GM23338 (cell line): ENCODE results near the gene RNF31. TPM values are rescaled to one million over a fixed set of nuclear protein-coding genes. Genes with fewer than 3 reads are reported as not detected.

Source experiments
- ATAC-seq: fragments of 200-7000 bp; cut with Tn5 transposase; 3 replicates; pipeline ENCODE4 v1.9.1; 2020
- DNase-seq: peaks from one replicate; pipeline ENCODE4 v3.0.0-alpha.2; 2015; ENCODE audit warnings: low spot score
- H2AFZ ChIP-seq: fragments of 200-600 bp; sonication (generic); 2 replicates; pipeline ENCODE4 v1.8.0; 2016; ENCODE audit warnings: antibody characterized with exemption, mild to moderate bottlenecking, moderate library complexity
- H3F3A ChIP-seq: fragments of 200-600 bp; sonication (generic); replicated peaks from 2 replicates; pipeline ENCODE4 v1.8.0; 2017; ENCODE audit warnings: antibody characterized with exemption, mixed run types, low read depth
- H3K27ac ChIP-seq: fragments of 200-600 bp; sonication (generic); 2 replicates; pipeline ENCODE4 v1.6.1; 2016; ENCODE audit warnings: low read depth
- H3K27me3 ChIP-seq: fragments of 200-600 bp; sonication (generic); 2 replicates; pipeline ENCODE4 v1.8.0; 2016; ENCODE audit warnings: mild to moderate bottlenecking, mixed run types, moderate library complexity; ENCODE audit not compliant: insufficient read depth
- H3K36me3 ChIP-seq: fragments of 200-600 bp; sonication (generic); 2 replicates; pipeline ENCODE4 v1.8.0; 2016; ENCODE audit warnings: mild to moderate bottlenecking; ENCODE audit not compliant: insufficient read depth
- H3K4me1 ChIP-seq: fragments of 200-600 bp; sonication (generic); 2 replicates; pipeline ENCODE4 v1.8.0; 2016; ENCODE audit warnings: mild to moderate bottlenecking, moderate library complexity; ENCODE audit not compliant: insufficient read depth
- H3K4me2 ChIP-seq: fragments of 200-600 bp; sonication (generic); 2 replicates; pipeline ENCODE4 v1.7.1; 2017; ENCODE audit warnings: mixed run types
- H3K4me3 ChIP-seq: fragments of 200-600 bp; sonication (generic); 2 replicates; pipeline ENCODE4 v1.6.1; 2016; ENCODE audit warnings: mixed run types
- H3K79me2 ChIP-seq: fragments of 200-600 bp; sonication (generic); replicated peaks from 2 replicates; pipeline ENCODE4 v1.8.0; 2017; ENCODE audit warnings: mild to moderate bottlenecking; ENCODE audit not compliant: insufficient read depth
- H3K9me2 ChIP-seq: fragments of 200-600 bp; sonication (generic); 2 replicates; pipeline ENCODE4 v1.8.0; 2017; ENCODE audit not compliant: insufficient read depth
- H4K20me1 ChIP-seq: fragments of 200-600 bp; sonication (generic); replicated peaks from 2 replicates; pipeline ENCODE4 v1.8.0; 2017; ENCODE audit warnings: mild to moderate bottlenecking; ENCODE audit not compliant: insufficient read depth
- H3K27ac Mint-ChIP-seq: 2 replicates; pipeline ENCODE4 v1.8.0; 2020; ENCODE audit warnings: inconsistent platforms, mild to moderate bottlenecking, moderate library complexity, mixed read lengths
- H3K27me3 Mint-ChIP-seq: 3 replicates; pipeline ENCODE4 v1.8.0; 2022; ENCODE audit warnings: low read depth, mild to moderate bottlenecking, moderate library complexity, mixed read lengths, inconsistent platforms; ENCODE audit not compliant: insufficient read depth, poor library complexity
- H3K36me3 Mint-ChIP-seq: 3 replicates; pipeline ENCODE4 v1.8.0; 2021; ENCODE audit warnings: low read depth, mild to moderate bottlenecking, inconsistent platforms, moderate library complexity, mixed read lengths
- H3K4me1 Mint-ChIP-seq: 3 replicates; pipeline ENCODE4 v1.8.0; 2020; ENCODE audit warnings: mild to moderate bottlenecking, inconsistent platforms, mixed read lengths
- H3K4me3 Mint-ChIP-seq: 3 replicates; pipeline ENCODE4 v1.8.0; 2021; ENCODE audit warnings: moderate library complexity, mild to moderate bottlenecking, inconsistent platforms, mixed read lengths
- H3K9me3 Mint-ChIP-seq: 3 replicates; pipeline ENCODE4 v1.8.0; 2020; ENCODE audit warnings: moderate library complexity, mild to moderate bottlenecking, inconsistent platforms, mixed read lengths
- CREB1 ChIP-seq: fragments of 250-450 bp; sonication (Bioruptor Pico); IDR thresholded peaks from 2 replicates; pipeline ENCODE4 v1.5.0; 2020; ENCODE audit warnings: low read depth, mild to moderate bottlenecking, moderate library complexity
- CTCF ChIP-seq, 2 experiments: fragments of 200-600 bp in 1 of 2; sonication (generic) in 1 of 2; conservative IDR thresholded peaks; 2 replicates each; pipeline versions ENCODE4 v1.5.1 to v1.6.1; 2016 to 2017; ENCODE audit warnings: antibody characterized with exemption in 2 of 2, low read depth in 2 of 2, mild to moderate bottlenecking in 2 of 2, moderate library complexity in 1 of 2
- ETS1 ChIP-seq: IDR thresholded peaks from 2 replicates; pipeline ENCODE4 v1.6.1; 2016; ENCODE audit warnings: antibody characterized with exemption
- EZH2 ChIP-seq: fragments of 200-600 bp; sonication (generic); IDR thresholded peaks from one replicate; pipeline ENCODE4 v1.8.0; 2017; ENCODE audit warnings: antibody characterized with exemption, mild to moderate bottlenecking, low read depth; ENCODE audit not compliant: unreplicated experiment
- EZH2phosphoT487 ChIP-seq: fragments of 200-600 bp; sonication (generic); IDR thresholded peaks from one replicate; pipeline ENCODE4 v1.8.1; 2018; ENCODE audit warnings: antibody characterized with exemption; ENCODE audit not compliant: unreplicated experiment
- JUNB ChIP-seq: IDR thresholded peaks from one replicate; pipeline ENCODE4 v1.6.1; 2016; ENCODE audit warnings: antibody characterized with exemption; ENCODE audit not compliant: unreplicated experiment
- NANOG ChIP-seq: IDR thresholded peaks from 2 replicates; pipeline ENCODE4 v1.6.1; 2016; ENCODE audit warnings: antibody characterized with exemption, borderline replicate concordance
- POLR2AphosphoS5 ChIP-seq: IDR thresholded peaks from 2 replicates; pipeline ENCODE4 v1.6.1; 2016; ENCODE audit warnings: antibody characterized with exemption, low read depth
- REST ChIP-seq: IDR thresholded peaks from one replicate; pipeline ENCODE4 v1.6.1; 2018; ENCODE audit warnings: antibody characterized with exemption; ENCODE audit not compliant: unreplicated experiment
- STAT1 ChIP-seq: IDR thresholded peaks from one replicate; pipeline ENCODE4 v1.6.1; 2016; ENCODE audit warnings: antibody characterized with exemption; ENCODE audit not compliant: unreplicated experiment
- ZNF114 ChIP-seq: fragments of 250-450 bp; sonication (Bioruptor Pico); IDR thresholded peaks from 2 replicates; pipeline ENCODE4 v1.5.0; 2020; ENCODE audit warnings: mild to moderate bottlenecking, moderate library complexity
- ZNF331 ChIP-seq: fragments of 250-450 bp; sonication (Bioruptor Pico); IDR thresholded peaks from 2 replicates; pipeline ENCODE4 v1.5.0; 2020; ENCODE audit warnings: low read depth, mild to moderate bottlenecking, moderate library complexity
- ZNF462 ChIP-seq: fragments of 250-450 bp; sonication (Bioruptor Pico); IDR thresholded peaks from 2 replicates; pipeline ENCODE4 v1.5.0; 2020; ENCODE audit warnings: mild to moderate bottlenecking, moderate library complexity
- polyA plus RNA-seq: library from polyadenylated mRNA; unstranded; fragments of >200 nt; fragmentation: Nextera tagmentation; extraction: Ambion mirVana; gene quantifications from 2 replicates; pipeline ENCODE4 v1.2.1, GENCODE V29; 2016
- total RNA-seq: library from RNA; depleted of rRNA; stranded (reverse); fragments of >200 nt; shearing (Covaris generic); gene quantifications from 2 replicates; pipeline ENCODE4 v1.2.3, GENCODE V29; 2014

RNF31 gene
- total and polyA plus RNA-seq, 2 experiments from 2014 or later = 54.8 to 87.4 TPM

- TF ChIP-seq JUNB (no peak), NANOG (no peak), CREB1 (CRISPR knock-in tag) (no peak), ETS1 (no peak), EZH2phosphoT487 (no peak), EZH2 (no peak), REST (no peak), CTCF (conservative IDR thresholded peaks at IDR 0.05; ENCODE audit: low read depth in 2 of 2) (no peak), POLR2AphosphoS5 (no peak), STAT1 (no peak), ZNF331 (no peak), ZNF114 (CRISPR knock-in tag) (no peak), ZNF462 (CRISPR knock-in tag) (no peak)
- Histone ChIP-seq H3F3A (no peaks in the 10 kb centered on the region), H3K36me3 (no peaks in the 10 kb centered on the region; the same call in 1 of the 2 replicates), H3K79me2 (no peaks in the 10 kb centered on the region), H3K27me3 (no peaks in the 10 kb centered on the region), H3K4me2 (no peak overlapping the region), H2AFZ (no peak overlapping the region), H3K4me1 (no peaks in the 10 kb centered on the region), H4K20me1 (no peaks in the 10 kb centered on the region; the same call in 1 of the 2 replicates), H3K27ac (no peak overlapping the region), H3K4me3 (no peak overlapping the region), H3K9me2 (no peaks in the 10 kb centered on the region)
- DNase-seq (no peak), ATAC-seq (no peak)
- H3K4me1 Mint-ChIP-seq = 0 out of 3 replicates have a peak, but pooled peaks cover 2% of the 10 kb centered on the region
- no peak overlapping the region for H3K4me3 Mint-ChIP-seq
- H3K9me3 Mint-ChIP-seq = peaks cover 3% of the 10 kb centered on the region; the same call in 1 of the 3 replicates
- peaks cover 27% of the 10 kb centered on the region for H3K27me3 Mint-ChIP-seq
- peaks cover 59% of the 10 kb centered on the region for H3K36me3 Mint-ChIP-seq
- no peak overlapping the region for H3K27ac Mint-ChIP-seq
These were observed 30.6 kb downstream of the RNF31 start for GRCh38 chr14:24177891-24178290.
